Measurements from ENCODE around the gene C4orf54.

DNA sequence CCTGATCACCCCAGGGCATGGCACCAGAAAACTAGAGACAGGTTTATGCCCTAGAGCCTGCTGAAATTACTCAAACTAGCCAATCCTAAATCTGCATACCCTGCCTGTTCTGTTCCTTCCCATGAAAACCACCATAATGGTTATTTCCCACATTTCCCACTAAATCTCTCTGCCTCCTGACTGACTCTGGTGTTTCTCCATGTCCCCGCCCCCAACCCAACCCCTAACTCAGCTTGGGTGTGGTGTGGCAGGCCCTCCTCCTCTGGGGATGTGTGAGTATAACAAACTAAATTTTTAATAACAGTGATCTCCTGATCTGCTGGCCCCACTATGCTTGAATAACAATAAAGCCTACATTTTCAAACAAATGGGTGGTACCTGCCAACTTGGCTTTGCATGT is 35.5 kb upstream of the C4orf54 start:
- no peak for TF ChIP-seq CTCF (IDR thresholded peaks at IDR 0.05; ENCODE audit: low read depth, low read length)
- TF ChIP-seq EZH2phosphoT487 (IDR thresholded peaks at IDR 0.05; ENCODE audit: low read depth) = no peak
